Posterior vena cava (tissue), 2 donors: ENCODE measurements around the gene APOL3. TPM values are rescaled to one million over a fixed set of nuclear protein-coding genes. Genes with fewer than 3 reads are reported as not detected.
"Not testable (repeated sequence)": the region's sequence is repeated elsewhere in the genome, so short reads cannot be mapped to it uniquely, and the experiment has no call there.

ENCODE experiments used
- DNase-seq: peaks from one replicate; pipeline ENCODE4 v3.0.0-alpha.2; 2020; ENCODE audit warnings: low spot score
- intact Hi-C, 2 donors: fragments of 100-400 bp; cut with DNase I; formaldehyde crosslinking; loops; one replicate each; pipeline versions ENCODE4 v1.14.1 to v1.14.2; 2022 to 2023
- total RNA-seq, 2 donors: library from RNA; stranded (reverse); fragmentation: NEBNext Ultra II Directional; extraction: Animal tissue kit (Norgen Biotek cat#: 25700); gene quantifications; one replicate each; pipeline ENCODE4 v1.2.1, GENCODE V29; 2021
- donor health status: DM: yes; HTN: yes; CAD: no.
- donor health status: DM: yes; HTN: yes; CAD: no.

APOL3 gene
- total RNA-seq, 2 donors from 2014 or later = 54.5 to 69.2 TPM

DNA sequence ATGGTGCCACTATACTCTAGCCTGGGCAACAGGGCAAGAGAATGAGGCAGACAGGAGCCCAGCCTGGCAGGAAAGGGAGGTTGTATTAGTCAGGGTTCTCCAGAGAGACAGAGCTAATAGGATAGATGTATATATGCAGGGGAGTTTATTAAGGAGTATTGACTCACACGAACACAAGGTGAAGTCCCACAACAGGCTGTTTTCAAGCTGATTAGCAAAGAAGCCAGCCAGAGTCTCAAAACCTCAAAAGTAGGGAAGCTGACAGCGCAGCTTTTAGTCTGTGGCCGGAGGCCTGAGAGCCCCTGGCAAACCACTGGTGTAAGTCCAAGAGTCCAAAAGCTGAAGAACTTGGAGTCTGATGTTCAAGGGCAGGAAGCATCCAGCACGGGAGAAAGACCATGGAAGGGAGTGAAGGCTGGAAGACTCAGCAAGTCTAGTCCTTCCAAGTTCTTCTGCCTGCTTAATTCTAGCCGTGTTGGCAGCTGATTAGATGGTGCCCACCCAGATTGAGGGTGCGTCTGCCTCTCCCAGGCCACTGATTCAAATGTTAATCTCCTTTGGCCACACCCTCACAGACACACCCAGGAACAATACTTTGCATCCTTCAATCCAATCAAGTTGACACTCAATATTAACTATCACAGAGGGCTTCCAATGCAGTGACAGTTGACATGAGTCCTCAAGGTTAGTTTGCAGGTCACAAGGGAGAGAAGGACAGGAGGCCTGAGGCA lies 39.8 kb downstream of the APOL3 start:
- intact Hi-C loops = loop anchor here in 1 of 2 donors (5.0 to 10.0 kb wide), 2 partner anchors 203 to 686 kb away; no protein-coding TSS in a partner anchor
- DNase-seq = not testable (repeated sequence)

DNA sequence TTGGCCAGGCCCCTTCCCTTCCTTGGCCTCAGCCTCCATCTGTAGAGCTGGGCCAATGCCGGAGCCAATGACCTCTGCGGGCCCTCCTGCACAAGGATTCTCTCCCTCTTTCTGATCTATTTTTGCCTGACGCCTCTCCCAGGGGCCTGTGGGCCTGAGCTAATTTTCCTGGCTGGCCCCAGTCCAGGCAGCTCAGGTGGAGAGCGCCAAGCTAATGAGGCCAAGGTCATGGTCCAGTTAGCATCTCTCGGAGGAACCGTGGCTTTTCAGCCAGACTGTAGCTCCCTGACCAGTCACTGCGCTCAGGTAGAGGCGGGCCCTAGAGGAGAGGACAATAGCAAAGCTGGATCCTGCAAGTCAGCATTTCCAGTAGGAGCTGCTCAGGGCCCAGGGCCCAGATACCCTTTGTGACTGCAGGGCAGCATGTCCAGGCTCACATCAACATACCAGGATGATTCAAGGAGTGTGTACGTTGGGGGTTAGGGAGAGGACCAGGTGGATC lies 43.5 kb downstream of the APOL3 start:
- intact Hi-C loops = loop anchor here in 1 of 2 donors (10.0 kb wide), 1 partner anchor 62 kb away; no protein-coding TSS in a partner anchor
- peak; percentile 72 for DNase-seq

DNA sequence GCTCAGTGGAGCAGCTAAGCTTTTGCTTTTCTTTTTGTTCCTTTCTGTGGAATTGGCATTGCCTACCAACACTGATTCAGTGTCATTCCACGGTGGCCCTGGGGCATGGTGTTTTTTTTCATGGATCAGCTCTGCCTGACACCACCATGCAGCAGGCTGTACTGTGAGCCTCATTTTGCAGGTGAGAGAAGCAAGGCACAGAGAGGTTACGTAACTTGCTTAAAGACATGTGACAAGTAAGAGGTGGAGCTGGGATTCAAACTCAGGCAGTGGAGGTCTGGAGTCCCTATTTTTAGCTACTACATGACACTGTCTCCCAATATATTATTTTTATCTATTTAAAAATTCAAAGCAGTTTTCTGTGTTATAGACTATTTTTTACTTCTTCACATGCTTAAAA lies 44.4 kb downstream of the APOL3 start:
- peak; percentile 29 for DNase-seq
- intact Hi-C loops = loop anchor here in 1 of 2 donors (10.0 kb wide), 1 partner anchor 61 kb away; no protein-coding TSS in a partner anchor

- DNase-seq = peak; percentile 74
- intact Hi-C loops = loop anchor here in 1 of 2 donors (10.0 kb wide), 1 partner anchor 58 kb away; no protein-coding TSS in a partner anchor
Observed at GRCh38 chr22:36113121-36113520, 47.4 kb downstream of the APOL3 start.

DNA sequence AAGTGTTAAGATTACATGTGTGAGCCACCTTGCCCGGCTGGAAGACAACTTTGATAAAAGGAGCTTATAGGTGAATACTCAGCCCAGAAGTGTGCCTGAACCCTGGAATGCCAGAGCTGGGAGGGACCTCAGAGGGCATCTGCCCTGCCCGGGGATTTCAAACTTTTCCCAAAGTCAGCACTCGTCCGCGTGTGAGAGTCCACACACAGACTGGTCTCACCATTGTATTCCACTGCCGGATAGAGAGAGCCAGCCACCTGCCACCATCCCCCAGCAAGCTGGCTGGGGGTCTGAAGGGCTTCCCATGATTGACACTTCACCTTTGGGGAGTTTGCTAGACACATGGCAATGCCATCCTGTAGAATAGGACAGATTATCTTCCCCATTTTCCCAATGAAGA lies 49.2 kb downstream of the APOL3 start:
- DNase-seq = peak; percentile 43
- intact Hi-C loops = loop anchor here in 1 of 2 donors (10.0 kb wide), 1 partner anchor 57 kb away; no protein-coding TSS in a partner anchor

DNA sequence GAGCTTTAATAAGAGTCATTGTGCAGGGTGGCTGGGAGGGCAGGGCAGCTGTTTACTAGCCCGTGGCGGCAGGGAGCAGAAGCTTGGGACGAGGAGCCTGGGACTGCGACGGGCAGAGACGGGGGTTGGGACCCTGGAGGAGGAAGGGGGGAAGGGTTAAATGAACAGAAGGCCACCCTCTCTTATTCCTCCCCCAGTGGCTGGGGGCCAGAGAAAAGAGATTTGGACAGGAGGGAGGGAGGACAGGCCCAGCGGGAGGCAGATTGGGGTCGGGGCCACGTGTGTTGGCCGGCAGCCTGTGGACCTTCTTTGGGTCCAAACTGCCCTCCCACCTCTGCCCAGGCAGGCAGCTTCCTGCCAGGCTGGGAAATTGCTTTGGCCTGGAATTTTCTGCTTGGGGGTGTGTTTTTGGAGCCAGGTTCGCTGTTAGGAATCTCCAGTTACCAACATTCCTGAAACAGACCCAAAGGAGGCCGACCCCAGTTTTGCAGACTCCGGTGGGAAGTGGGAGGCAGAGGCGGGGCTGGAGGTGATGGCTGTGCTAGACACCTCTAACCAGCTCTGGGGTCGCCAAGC lies 50.2 kb downstream of the APOL3 start:
- peak; percentile 60 for DNase-seq
- intact Hi-C loops = loop anchor here in 1 of 2 donors (10.0 kb wide), 1 partner anchor 56 kb away; no protein-coding TSS in a partner anchor

DNA sequence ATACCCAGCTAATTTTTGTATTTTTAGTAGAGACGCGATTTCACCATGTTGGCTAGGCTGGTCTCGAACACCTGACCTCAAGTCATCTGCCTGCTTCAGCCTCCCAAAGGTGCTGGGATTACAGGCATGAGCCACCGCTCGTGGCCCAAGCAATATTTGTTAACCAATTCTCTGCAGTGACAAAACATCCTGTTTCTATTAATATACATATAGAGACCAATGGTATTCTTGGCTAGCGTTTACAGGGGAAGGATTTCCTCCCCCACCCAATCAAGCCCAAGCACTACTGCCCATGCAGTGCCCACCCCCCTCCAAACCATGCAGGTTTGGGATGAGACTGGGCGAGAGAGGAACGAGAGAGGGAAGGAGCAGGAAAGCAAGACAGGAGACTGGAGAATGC lies 53.1 kb downstream of the APOL3 start:
- intact Hi-C loops = no loop called here
- peak; percentile 41 for DNase-seq

DNA sequence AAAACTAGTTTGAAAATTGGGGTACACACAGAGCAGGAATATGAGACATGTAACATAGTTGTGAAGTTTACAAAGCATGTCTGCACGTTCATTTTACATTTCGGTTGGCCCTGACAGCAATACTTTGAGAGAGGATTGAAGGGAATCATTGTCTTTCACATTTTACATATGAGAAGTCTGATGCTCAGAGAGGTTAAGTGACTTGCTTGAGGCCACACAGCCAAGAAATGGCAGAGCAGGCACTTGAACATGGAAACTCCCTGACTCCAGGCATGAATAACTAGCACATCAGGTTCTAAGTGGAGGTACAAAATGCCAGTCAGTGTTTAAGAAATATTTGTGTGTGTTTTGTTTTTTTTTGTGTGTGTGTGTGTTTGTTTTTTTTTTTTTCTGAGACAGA lies 53.6 kb downstream of the APOL3 start:
- peak; percentile 3 for DNase-seq
- intact Hi-C loops = no loop called here

DNA sequence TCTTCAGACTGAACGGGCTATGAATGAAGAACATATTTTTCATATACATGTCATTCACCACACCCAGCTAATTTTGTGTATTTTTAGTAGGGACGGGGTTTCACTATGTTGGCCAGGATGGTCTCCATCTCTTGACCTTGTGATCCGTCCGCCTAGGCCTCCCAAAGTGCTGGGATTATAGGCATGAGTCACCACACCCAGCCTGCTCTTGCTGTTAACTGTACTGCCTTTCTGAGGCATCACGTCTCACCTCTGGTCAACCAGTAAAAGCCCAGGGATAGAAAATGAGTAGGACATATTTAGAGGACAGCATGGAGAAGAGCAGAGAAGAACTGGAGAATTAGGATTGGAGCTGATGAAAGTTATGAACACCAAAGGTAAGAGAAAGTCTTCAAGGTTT lies 55.6 kb downstream of the APOL3 start:
- no peak for DNase-seq
- intact Hi-C loops = no loop called here

GRCh38 chr22:36104435-36104834 lies 56.1 kb downstream of the APOL3 start:
- DNase-seq = peak; percentile 35
- intact Hi-C loops = no loop called here

GRCh38 chr22:36103891-36104290 lies 56.7 kb downstream of the APOL3 start:
- intact Hi-C loops = no loop called here
- peak; percentile 62 for DNase-seq

DNA sequence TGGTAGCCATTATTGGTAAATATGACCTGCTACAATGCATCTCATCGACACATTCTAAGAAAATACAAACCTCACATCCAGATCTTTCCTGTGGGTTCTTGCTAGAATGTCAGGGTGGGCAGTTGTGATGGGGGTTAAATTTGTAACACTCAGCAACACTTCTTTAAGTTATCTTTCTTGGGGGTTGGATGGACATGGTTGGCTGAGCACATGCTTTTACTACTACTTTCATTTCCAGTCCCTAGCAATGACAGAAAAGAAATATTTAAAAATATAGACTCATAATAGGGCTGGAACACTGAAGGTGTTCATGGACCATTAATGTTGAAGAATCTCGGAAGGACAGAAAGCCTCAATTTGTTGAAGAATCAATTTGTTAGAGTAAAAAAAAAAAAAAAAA lies 57.6 kb downstream of the APOL3 start:
- no peak for DNase-seq
- intact Hi-C loops = no loop called here

- intact Hi-C loops = no loop called here
- no peak for DNase-seq
Observed at GRCh38 chr22:36101756-36102155, 58.8 kb downstream of the APOL3 start.

GRCh38 chr22:36100908-36101307 lies 59.6 kb downstream of the APOL3 start:
- intact Hi-C loops = not testable (repeated sequence)
- DNase-seq = peak; percentile 12

DNA sequence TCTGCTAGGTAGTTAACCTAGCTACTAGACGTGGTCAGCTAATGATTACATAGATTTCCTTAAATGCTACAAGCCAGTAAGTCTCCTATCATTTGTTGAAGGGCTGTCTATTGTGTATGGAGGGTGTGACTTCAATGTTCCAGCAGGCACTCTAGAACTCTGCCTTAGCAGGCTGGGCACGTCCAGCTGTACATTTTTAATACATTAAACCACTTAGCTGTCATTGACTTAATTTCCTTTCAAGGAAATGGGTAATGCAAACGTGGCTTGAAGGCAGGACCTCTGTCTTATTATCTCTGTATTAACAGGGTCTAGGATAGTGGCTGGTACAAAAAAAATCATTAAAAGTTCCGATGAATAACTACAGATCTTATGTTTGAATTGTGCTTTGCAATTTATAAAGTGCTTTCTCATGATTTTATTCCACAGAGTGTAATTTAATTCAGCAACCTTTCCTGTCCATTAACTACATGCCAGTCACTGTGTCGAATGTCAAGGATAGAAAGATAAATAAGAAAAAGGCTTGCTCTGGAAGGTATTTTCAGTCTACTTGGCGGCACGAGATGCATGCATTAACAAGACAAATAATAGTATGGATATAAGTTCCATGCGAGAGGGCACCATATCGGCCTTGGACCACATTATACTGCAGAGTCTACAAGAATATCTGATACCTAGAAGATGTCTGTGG lies 60.3 kb downstream of the APOL3 start:
- intact Hi-C loops = no loop called here
- DNase-seq = peak; percentile 5

DNA sequence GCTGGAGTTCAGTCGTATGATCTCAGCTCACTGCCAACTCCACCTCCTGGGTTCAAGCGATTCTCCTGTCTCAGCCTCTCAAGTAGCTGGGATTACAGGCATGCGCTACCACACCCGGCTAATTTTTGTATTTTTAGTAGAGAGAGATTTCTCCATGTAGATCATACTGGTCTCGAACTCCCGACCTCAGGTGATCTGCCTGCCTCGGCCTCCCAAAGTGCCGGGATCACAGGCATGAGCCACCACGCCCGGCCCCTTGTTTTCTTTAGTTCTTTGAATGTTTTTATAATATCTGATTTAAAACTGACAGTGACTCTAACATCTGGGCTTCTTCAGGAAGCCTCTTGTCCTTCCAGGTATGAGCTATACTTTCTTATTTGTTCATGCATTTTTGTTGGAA lies 61.0 kb downstream of the APOL3 start:
- intact Hi-C loops = not testable (repeated sequence)
- DNase-seq = peak; percentile 30

DNA sequence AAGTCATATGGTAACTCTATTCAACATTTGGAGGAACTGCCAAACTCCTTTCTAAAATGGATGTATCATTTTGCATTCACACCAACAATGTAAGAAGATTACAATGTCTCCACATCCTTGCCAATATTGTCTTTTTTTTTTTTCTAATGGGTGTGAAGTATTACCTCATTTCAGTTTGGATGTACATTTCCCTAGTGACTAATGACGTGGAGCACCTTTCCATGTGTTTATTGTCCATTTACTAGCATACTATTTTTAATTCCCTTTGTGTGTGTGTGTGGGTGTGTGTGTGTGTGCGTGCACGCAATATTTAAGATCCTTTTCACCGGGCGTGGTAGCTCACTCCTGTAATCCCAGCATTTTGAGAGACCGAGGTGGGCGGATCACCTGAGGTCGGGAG lies 62.7 kb downstream of the APOL3 start:
- intact Hi-C loops = no loop called here
- DNase-seq = no peak

DNA sequence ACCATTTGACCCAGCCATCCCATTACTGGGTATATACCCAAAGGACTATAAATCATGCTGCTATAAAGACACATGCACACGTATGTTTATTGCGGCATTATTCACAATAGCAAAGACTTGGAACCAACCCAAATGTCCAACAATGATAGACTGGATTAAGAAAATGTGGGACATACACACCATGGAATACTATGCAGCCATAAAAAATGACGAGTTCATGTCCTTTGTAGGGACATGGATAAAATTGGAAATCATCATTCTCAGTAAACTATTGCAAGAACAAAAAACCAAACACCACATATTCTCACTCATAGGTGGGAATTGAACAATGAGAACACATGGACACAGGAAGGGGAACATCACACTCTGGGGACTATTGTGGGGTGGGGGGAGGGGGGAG lies 69.8 kb downstream of the APOL3 start:
- intact Hi-C loops, DNase-seq: not testable (repeated sequence)
